Loucy (cell line): ENCODE measurements around the gene BCL2A1.

Experiments
- CTCF ChIP-seq: fragments of 200-600 bp; sonication (generic); conservative IDR thresholded peaks from 2 replicates; pipeline ENCODE4 v1.5.1; 2014; ENCODE audit warnings: mild to moderate bottlenecking, antibody characterized with exemption, low read length
- EZH2phosphoT487 ChIP-seq: fragments of 200-600 bp; IDR thresholded peaks from 2 replicates; pipeline ENCODE4 v1.6.1; 2018; ENCODE audit warnings: antibody characterized with exemption, mild to moderate bottlenecking, moderate library complexity, borderline replicate concordance

GRCh38 chr15:79987969-79988368 is 17.0 kb upstream of the BCL2A1 start:
- no peak for TF ChIP-seq CTCF
- TF ChIP-seq EZH2phosphoT487, result no peak
